GM23338 (cell line): Measurements from ENCODE around the gene AHI1. TPM values are rescaled to one million over a fixed set of nuclear protein-coding genes. Genes with fewer than 3 reads are reported as not detected.

Experiments used
- ATAC-seq: fragments of 200-7000 bp; cut with Tn5 transposase; 3 replicates; pipeline ENCODE4 v1.9.1; 2020
- DNase-seq: peaks from one replicate; pipeline ENCODE4 v3.0.0-alpha.2; 2015; ENCODE audit warnings: low spot score
- H2AFZ ChIP-seq: fragments of 200-600 bp; sonication (generic); 2 replicates; pipeline ENCODE4 v1.8.0; 2016; ENCODE audit warnings: antibody characterized with exemption, mild to moderate bottlenecking, moderate library complexity
- H3F3A ChIP-seq: fragments of 200-600 bp; sonication (generic); replicated peaks from 2 replicates; pipeline ENCODE4 v1.8.0; 2017; ENCODE audit warnings: antibody characterized with exemption, mixed run types, low read depth
- H3K27ac ChIP-seq: fragments of 200-600 bp; sonication (generic); 2 replicates; pipeline ENCODE4 v1.6.1; 2016; ENCODE audit warnings: low read depth
- H3K27me3 ChIP-seq: fragments of 200-600 bp; sonication (generic); 2 replicates; pipeline ENCODE4 v1.8.0; 2016; ENCODE audit warnings: mild to moderate bottlenecking, mixed run types, moderate library complexity; ENCODE audit not compliant: insufficient read depth
- H3K36me3 ChIP-seq: fragments of 200-600 bp; sonication (generic); 2 replicates; pipeline ENCODE4 v1.8.0; 2016; ENCODE audit warnings: mild to moderate bottlenecking; ENCODE audit not compliant: insufficient read depth
- H3K4me1 ChIP-seq: fragments of 200-600 bp; sonication (generic); 2 replicates; pipeline ENCODE4 v1.8.0; 2016; ENCODE audit warnings: mild to moderate bottlenecking, moderate library complexity; ENCODE audit not compliant: insufficient read depth
- H3K4me2 ChIP-seq: fragments of 200-600 bp; sonication (generic); 2 replicates; pipeline ENCODE4 v1.7.1; 2017; ENCODE audit warnings: mixed run types
- H3K4me3 ChIP-seq: fragments of 200-600 bp; sonication (generic); 2 replicates; pipeline ENCODE4 v1.6.1; 2016; ENCODE audit warnings: mixed run types
- H3K79me2 ChIP-seq: fragments of 200-600 bp; sonication (generic); replicated peaks from 2 replicates; pipeline ENCODE4 v1.8.0; 2017; ENCODE audit warnings: mild to moderate bottlenecking; ENCODE audit not compliant: insufficient read depth
- H3K9me2 ChIP-seq: fragments of 200-600 bp; sonication (generic); 2 replicates; pipeline ENCODE4 v1.8.0; 2017; ENCODE audit not compliant: insufficient read depth
- H4K20me1 ChIP-seq: fragments of 200-600 bp; sonication (generic); replicated peaks from 2 replicates; pipeline ENCODE4 v1.8.0; 2017; ENCODE audit warnings: mild to moderate bottlenecking; ENCODE audit not compliant: insufficient read depth
- H3K27ac Mint-ChIP-seq: 2 replicates; pipeline ENCODE4 v1.8.0; 2020; ENCODE audit warnings: inconsistent platforms, mild to moderate bottlenecking, moderate library complexity, mixed read lengths
- H3K27me3 Mint-ChIP-seq: 3 replicates; pipeline ENCODE4 v1.8.0; 2022; ENCODE audit warnings: low read depth, mild to moderate bottlenecking, moderate library complexity, mixed read lengths, inconsistent platforms; ENCODE audit not compliant: insufficient read depth, poor library complexity
- H3K36me3 Mint-ChIP-seq: 3 replicates; pipeline ENCODE4 v1.8.0; 2021; ENCODE audit warnings: low read depth, mild to moderate bottlenecking, inconsistent platforms, moderate library complexity, mixed read lengths
- H3K4me1 Mint-ChIP-seq: 3 replicates; pipeline ENCODE4 v1.8.0; 2020; ENCODE audit warnings: mild to moderate bottlenecking, inconsistent platforms, mixed read lengths
- H3K4me3 Mint-ChIP-seq: 3 replicates; pipeline ENCODE4 v1.8.0; 2021; ENCODE audit warnings: moderate library complexity, mild to moderate bottlenecking, inconsistent platforms, mixed read lengths
- H3K9me3 Mint-ChIP-seq: 3 replicates; pipeline ENCODE4 v1.8.0; 2020; ENCODE audit warnings: moderate library complexity, mild to moderate bottlenecking, inconsistent platforms, mixed read lengths
- CREB1 ChIP-seq: fragments of 250-450 bp; sonication (Bioruptor Pico); IDR thresholded peaks from 2 replicates; pipeline ENCODE4 v1.5.0; 2020; ENCODE audit warnings: low read depth, mild to moderate bottlenecking, moderate library complexity
- EZH2 ChIP-seq: fragments of 200-600 bp; sonication (generic); IDR thresholded peaks from one replicate; pipeline ENCODE4 v1.8.0; 2017; ENCODE audit warnings: antibody characterized with exemption, mild to moderate bottlenecking, low read depth; ENCODE audit not compliant: unreplicated experiment
- JUNB ChIP-seq: IDR thresholded peaks from one replicate; pipeline ENCODE4 v1.6.1; 2016; ENCODE audit warnings: antibody characterized with exemption; ENCODE audit not compliant: unreplicated experiment
- POLR2AphosphoS5 ChIP-seq: IDR thresholded peaks from 2 replicates; pipeline ENCODE4 v1.6.1; 2016; ENCODE audit warnings: antibody characterized with exemption, low read depth
- STAT1 ChIP-seq: IDR thresholded peaks from one replicate; pipeline ENCODE4 v1.6.1; 2016; ENCODE audit warnings: antibody characterized with exemption; ENCODE audit not compliant: unreplicated experiment
- ZNF331 ChIP-seq: fragments of 250-450 bp; sonication (Bioruptor Pico); IDR thresholded peaks from 2 replicates; pipeline ENCODE4 v1.5.0; 2020; ENCODE audit warnings: low read depth, mild to moderate bottlenecking, moderate library complexity
- polyA plus RNA-seq: library from polyadenylated mRNA; unstranded; fragments of >200 nt; fragmentation: Nextera tagmentation; extraction: Ambion mirVana; gene quantifications from 2 replicates; pipeline ENCODE4 v1.2.1, GENCODE V29; 2016
- total RNA-seq: library from RNA; depleted of rRNA; stranded (reverse); fragments of >200 nt; shearing (Covaris generic); gene quantifications from 2 replicates; pipeline ENCODE4 v1.2.3, GENCODE V29; 2014
- TF ChIP-seq, protein P1 (sequence below): IDR thresholded peaks from 2 replicates; pipeline ENCODE4 v1.6.1; 2016; ENCODE audit warnings: antibody characterized with exemption
- TF ChIP-seq, protein P2 (sequence below): fragments of 250-450 bp; sonication (Bioruptor Pico); IDR thresholded peaks from 2 replicates; pipeline ENCODE4 v1.5.0; 2020; ENCODE audit warnings: mild to moderate bottlenecking, moderate library complexity
- TF ChIP-seq, protein P3 (sequence below): IDR thresholded peaks from one replicate; pipeline ENCODE4 v1.6.1; 2018; ENCODE audit warnings: antibody characterized with exemption; ENCODE audit not compliant: unreplicated experiment

Gene AHI1
- total and polyA plus RNA-seq, 2 experiments from 2014 or later = 19.8 to 72.9 TPM

DNA sequence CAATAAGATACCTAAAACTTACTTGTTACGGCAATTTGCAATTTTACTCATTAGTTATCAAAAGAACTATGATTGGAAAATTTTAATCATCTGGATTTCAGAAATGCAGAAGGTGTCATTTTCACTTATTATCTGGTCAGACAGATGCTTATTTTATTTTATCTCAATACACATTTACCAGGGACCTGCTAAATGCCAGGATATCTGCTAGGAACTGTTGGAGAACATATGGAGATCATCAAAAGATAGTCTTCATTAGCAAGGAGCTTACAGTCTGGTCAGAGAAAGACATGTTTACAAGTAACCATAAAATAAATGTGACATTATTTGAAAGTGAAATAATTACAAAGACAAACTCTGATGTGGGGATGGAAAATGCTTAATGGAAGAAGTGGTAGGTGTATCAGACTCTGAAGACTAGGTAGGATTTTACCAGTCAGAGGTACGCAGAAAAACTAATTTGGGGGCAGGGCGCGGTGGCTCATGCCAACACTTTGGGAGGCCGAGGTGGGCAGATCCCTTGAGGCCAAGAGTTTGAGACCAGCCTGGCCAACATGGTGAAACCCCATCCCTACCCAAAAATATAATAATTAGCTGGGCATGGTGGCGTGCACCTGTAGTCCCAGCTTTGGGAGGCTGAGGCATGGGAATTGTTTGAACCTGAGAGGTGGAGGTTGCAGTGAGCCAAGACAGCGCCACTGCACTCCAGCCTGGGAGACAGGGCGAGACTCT lies 178.6 kb downstream of the AHI1 start:
- Mint-ChIP-seq H3K27ac (no peak overlapping the region), H3K4me1 (peaks cover 14% of the 10 kb centered on the region; the same call in 2 of the 3 replicates), H3K36me3 (no peaks in the 10 kb centered on the region), H3K27me3 (no peaks in the 10 kb centered on the region), H3K4me3 (no peak overlapping the region), H3K9me3 (no peaks in the 10 kb centered on the region)
- DNase-seq (no peak), ATAC-seq (no peak)
- Histone ChIP-seq H3K4me1 (peaks cover 8% of the 10 kb centered on the region; the same call in 1 of the 2 replicates), H2AFZ (no peak overlapping the region), H3F3A (no peaks in the 10 kb centered on the region), H3K36me3 (no peaks in the 10 kb centered on the region), H3K79me2 (no peaks in the 10 kb centered on the region), H3K27ac (no peak overlapping the region), H4K20me1 (no peaks in the 10 kb centered on the region), H3K9me2 (no peaks in the 10 kb centered on the region; the same call in 1 of the 2 replicates), H3K27me3 (no peaks in the 10 kb centered on the region), H3K4me3 (no peak overlapping the region), H3K4me2 (no peak overlapping the region)
- TF ChIP-seq JUNB (no peak), EZH2 (no peak), ZNF331 (CRISPR knock-in tag) (no peak), CREB1 (CRISPR knock-in tag) (no peak), POLR2AphosphoS5 (no peak), STAT1 (no peak)
- TF ChIP-seq, protein P1, sequence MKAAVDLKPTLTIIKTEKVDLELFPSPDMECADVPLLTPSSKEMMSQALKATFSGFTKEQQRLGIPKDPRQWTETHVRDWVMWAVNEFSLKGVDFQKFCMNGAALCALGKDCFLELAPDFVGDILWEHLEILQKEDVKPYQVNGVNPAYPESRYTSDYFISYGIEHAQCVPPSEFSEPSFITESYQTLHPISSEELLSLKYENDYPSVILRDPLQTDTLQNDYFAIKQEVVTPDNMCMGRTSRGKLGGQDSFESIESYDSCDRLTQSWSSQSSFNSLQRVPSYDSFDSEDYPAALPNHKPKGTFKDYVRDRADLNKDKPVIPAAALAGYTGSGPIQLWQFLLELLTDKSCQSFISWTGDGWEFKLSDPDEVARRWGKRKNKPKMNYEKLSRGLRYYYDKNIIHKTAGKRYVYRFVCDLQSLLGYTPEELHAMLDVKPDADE = no peak
- TF ChIP-seq, protein P2, sequence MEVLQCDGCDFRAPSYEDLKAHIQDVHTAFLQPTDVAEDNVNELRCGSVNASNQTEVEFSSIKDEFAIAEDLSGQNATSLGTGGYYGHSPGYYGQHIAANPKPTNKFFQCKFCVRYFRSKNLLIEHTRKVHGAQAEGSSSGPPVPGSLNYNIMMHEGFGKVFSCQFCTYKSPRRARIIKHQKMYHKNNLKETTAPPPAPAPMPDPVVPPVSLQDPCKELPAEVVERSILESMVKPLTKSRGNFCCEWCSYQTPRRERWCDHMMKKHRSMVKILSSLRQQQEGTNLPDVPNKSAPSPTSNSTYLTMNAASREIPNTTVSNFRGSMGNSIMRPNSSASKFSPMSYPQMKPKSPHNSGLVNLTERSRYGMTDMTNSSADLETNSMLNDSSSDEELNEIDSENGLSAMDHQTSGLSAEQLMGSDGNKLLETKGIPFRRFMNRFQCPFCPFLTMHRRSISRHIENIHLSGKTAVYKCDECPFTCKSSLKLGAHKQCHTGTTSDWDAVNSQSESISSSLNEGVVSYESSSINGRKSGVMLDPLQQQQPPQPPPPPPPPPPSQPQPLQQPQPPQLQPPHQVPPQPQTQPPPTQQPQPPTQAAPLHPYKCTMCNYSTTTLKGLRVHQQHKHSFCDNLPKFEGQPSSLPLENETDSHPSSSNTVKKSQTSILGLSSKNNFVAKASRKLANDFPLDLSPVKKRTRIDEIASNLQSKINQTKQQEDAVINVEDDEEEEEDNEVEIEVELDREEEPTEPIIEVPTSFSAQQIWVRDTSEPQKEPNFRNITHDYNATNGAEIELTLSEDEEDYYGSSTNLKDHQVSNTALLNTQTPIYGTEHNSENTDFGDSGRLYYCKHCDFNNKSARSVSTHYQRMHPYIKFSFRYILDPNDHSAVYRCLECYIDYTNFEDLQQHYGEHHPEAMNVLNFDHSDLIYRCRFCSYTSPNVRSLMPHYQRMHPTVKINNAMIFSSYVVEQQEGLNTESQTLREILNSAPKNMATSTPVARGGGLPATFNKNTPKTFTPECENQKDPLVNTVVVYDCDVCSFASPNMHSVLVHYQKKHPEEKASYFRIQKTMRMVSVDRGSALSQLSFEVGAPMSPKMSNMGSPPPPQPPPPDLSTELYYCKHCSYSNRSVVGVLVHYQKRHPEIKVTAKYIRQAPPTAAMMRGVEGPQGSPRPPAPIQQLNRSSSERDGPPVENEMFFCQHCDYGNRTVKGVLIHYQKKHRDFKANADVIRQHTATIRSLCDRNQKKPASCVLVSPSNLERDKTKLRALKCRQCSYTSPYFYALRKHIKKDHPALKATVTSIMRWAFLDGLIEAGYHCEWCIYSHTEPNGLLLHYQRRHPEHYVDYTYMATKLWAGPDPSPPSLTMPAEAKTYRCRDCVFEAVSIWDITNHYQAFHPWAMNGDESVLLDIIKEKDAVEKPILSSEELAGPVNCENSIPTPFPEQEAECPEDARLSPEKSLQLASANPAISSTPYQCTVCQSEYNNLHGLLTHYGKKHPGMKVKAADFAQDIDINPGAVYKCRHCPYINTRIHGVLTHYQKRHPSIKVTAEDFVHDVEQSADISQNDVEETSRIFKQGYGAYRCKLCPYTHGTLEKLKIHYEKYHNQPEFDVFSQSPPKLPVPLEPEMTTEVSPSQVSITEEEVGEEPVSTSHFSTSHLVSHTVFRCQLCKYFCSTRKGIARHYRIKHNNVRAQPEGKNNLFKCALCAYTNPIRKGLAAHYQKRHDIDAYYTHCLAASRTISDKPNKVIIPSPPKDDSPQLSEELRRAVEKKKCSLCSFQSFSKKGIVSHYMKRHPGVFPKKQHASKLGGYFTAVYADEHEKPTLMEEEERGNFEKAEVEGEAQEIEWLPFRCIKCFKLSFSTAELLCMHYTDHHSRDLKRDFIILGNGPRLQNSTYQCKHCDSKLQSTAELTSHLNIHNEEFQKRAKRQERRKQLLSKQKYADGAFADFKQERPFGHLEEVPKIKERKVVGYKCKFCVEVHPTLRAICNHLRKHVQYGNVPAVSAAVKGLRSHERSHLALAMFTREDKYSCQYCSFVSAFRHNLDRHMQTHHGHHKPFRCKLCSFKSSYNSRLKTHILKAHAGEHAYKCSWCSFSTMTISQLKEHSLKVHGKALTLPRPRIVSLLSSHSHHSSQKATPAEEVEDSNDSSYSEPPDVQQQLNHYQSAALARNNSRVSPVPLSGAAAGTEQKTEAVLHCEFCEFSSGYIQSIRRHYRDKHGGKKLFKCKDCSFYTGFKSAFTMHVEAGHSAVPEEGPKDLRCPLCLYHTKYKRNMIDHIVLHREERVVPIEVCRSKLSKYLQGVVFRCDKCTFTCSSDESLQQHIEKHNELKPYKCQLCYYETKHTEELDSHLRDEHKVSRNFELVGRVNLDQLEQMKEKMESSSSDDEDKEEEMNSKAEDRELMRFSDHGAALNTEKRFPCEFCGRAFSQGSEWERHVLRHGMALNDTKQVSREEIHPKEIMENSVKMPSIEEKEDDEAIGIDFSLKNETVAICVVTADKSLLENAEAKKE = no peak
- TF ChIP-seq, protein P3, sequence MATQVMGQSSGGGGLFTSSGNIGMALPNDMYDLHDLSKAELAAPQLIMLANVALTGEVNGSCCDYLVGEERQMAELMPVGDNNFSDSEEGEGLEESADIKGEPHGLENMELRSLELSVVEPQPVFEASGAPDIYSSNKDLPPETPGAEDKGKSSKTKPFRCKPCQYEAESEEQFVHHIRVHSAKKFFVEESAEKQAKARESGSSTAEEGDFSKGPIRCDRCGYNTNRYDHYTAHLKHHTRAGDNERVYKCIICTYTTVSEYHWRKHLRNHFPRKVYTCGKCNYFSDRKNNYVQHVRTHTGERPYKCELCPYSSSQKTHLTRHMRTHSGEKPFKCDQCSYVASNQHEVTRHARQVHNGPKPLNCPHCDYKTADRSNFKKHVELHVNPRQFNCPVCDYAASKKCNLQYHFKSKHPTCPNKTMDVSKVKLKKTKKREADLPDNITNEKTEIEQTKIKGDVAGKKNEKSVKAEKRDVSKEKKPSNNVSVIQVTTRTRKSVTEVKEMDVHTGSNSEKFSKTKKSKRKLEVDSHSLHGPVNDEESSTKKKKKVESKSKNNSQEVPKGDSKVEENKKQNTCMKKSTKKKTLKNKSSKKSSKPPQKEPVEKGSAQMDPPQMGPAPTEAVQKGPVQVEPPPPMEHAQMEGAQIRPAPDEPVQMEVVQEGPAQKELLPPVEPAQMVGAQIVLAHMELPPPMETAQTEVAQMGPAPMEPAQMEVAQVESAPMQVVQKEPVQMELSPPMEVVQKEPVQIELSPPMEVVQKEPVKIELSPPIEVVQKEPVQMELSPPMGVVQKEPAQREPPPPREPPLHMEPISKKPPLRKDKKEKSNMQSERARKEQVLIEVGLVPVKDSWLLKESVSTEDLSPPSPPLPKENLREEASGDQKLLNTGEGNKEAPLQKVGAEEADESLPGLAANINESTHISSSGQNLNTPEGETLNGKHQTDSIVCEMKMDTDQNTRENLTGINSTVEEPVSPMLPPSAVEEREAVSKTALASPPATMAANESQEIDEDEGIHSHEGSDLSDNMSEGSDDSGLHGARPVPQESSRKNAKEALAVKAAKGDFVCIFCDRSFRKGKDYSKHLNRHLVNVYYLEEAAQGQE = no peak
